ENCODE results near the gene TCF7.

DNA sequence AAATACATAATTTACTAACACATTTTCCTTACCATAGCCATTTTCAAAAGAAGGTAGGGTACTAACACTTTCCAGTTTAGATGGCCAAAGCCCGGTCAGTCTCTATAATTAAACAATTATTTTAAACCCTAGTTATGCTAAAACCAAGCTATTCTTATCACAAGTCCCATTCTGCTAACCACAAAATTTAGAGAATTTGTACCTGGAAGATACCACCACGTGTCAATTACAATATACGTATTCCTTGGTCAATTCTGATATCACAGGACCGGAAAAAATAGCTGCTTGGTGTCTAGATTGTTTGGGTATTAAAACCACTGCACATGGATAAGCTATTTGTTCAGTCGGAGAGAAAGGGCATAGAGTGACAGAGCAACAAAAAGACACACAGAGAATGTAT, 81.2 kb downstream of the TCF7 start:
- TF ChIP-seq, protein P1, sequence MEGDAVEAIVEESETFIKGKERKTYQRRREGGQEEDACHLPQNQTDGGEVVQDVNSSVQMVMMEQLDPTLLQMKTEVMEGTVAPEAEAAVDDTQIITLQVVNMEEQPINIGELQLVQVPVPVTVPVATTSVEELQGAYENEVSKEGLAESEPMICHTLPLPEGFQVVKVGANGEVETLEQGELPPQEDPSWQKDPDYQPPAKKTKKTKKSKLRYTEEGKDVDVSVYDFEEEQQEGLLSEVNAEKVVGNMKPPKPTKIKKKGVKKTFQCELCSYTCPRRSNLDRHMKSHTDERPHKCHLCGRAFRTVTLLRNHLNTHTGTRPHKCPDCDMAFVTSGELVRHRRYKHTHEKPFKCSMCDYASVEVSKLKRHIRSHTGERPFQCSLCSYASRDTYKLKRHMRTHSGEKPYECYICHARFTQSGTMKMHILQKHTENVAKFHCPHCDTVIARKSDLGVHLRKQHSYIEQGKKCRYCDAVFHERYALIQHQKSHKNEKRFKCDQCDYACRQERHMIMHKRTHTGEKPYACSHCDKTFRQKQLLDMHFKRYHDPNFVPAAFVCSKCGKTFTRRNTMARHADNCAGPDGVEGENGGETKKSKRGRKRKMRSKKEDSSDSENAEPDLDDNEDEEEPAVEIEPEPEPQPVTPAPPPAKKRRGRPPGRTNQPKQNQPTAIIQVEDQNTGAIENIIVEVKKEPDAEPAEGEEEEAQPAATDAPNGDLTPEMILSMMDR (IDR thresholded peaks at IDR 0.05; ENCODE audit: insufficient read depth, low read length, poor library complexity, severe bottlenecking) = no peak
- TF ChIP-seq EZH2phosphoT487 (conservative IDR thresholded peaks at IDR 0.05; ENCODE audit: low read length) = no peak

Measured in SU-DHL-6 (cell line).